A549 treated with Mapracorat at 1 μM for 4 hours (cell line): Measurements from ENCODE around the gene POLR2M. TPM values are rescaled to one million over a fixed set of nuclear protein-coding genes. Genes with fewer than 3 reads are reported as not detected.

Experiments
- total RNA-seq: library from RNA; stranded (reverse); fragments of 200-300 nt; extraction: Qiagen RNA extraction; gene quantifications from 5 replicates; pipeline ENCODE4 v1.2.3, GENCODE V29; 2022

The POLR2M gene
- 44.5 to 68.8 TPM (median 60.2 TPM) in 5 replicates for total RNA-seq

DNA sequence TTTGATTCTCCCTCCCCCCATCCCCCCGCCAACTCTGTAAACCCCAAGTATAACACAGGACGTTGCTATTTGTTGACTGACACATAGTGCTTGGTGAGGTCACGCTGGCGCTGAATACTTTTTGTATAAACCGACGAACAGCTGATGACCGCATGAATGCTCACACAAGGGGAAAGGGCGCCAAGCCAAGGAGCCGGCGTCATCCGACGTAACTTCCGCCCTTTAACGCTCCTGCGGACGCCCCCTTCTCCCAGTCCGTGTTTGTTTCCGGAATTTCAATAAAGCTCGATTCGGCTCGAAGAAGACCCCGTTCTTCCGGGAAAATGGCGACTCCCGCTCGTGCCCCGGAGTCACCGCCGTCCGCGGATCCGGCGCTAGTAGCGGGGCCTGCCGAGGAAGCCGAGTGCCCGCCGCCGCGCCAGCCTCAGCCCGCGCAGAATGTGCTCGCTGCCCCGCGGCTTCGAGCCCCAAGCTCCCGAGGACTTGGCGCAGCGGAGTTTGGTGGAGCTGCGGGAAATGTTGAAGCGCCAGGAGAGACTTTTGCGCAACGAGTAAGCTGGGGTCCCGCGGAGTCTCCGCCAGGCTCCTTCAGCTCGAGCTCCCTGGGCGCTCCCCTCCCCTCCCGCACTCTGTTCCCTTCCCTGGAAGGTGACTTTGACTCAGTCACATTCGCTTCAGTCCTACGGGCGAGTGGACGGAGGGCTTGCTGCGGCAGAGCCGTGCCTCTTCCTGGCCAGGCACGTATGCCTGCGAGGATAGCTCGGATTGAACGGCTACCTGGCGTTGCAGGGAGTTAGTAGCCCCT lies at the start of gene POLR2M:
POLR2M (plus strand) TSS at position 310 of the 805 bp plus-strand sequence; CDS start at position 439, 129 bp downstream.

Other genes starting within 250 kb of the POLR2M start
- gene MYZAP, start 114.8 kb upstream of the POLR2M start, total RNA-seq: 0.75 to 1.2 TPM (median 1.1 TPM) in 5 replicates